Neural cell (in vitro differentiated cells): ENCODE data around the gene LIF. TPM values are rescaled to one million over a fixed set of nuclear protein-coding genes. Genes with fewer than 3 reads are reported as not detected.

Experiments
- H2AFZ ChIP-seq: fragments of 200-600, 300-800 bp; sonication (generic), shearing (Covaris generic); 2 replicates; pipeline ENCODE4 v1.6.0; 2014; ENCODE audit warnings: low read depth, mild to moderate bottlenecking, antibody characterized with exemption, low read length, moderate library complexity
- H3F3A ChIP-seq: fragments of 200-600 bp; shearing (Covaris generic); 2 replicates; pipeline ENCODE4 v1.6.1; 2016; ENCODE audit warnings: mild to moderate bottlenecking, moderate library complexity, mixed read lengths, antibody characterized with exemption, low read length; ENCODE audit not compliant: insufficient read depth, poor library complexity, severe bottlenecking
- H3K27ac ChIP-seq: fragments of 200-600, 300-800 bp; sonication (generic), shearing (Covaris generic); 2 replicates; pipeline ENCODE4 v1.5.1; 2014; ENCODE audit warnings: mild to moderate bottlenecking, low read length, moderate library complexity
- H3K27me3 ChIP-seq: fragments of 300-800, 200-600 bp; sonication (generic), shearing (Covaris generic); 2 replicates; pipeline ENCODE4 v1.6.0; 2014; ENCODE audit warnings: mild to moderate bottlenecking, low read depth, low read length, moderate library complexity; ENCODE audit not compliant: insufficient read depth
- H3K36me3 ChIP-seq: fragments of 300-800, 200-600 bp; sonication (generic), shearing (Covaris generic); 2 replicates; pipeline ENCODE4 v1.5.1; 2014; ENCODE audit warnings: mild to moderate bottlenecking, antibody characterized with exemption, low read length, moderate library complexity; ENCODE audit not compliant: insufficient read depth
- H3K4me2 ChIP-seq: fragments of 300-800, 200-600 bp; sonication (generic), shearing (Covaris generic); 2 replicates; pipeline ENCODE4 v1.6.0; 2014; ENCODE audit warnings: mild to moderate bottlenecking, low read length
- H3K4me3 ChIP-seq: fragments of 300-800, 200-600 bp; sonication (generic), shearing (Covaris generic); 2 replicates; pipeline ENCODE4 v1.5.1; 2014; ENCODE audit warnings: mild to moderate bottlenecking, low read length, moderate library complexity
- H3K79me2 ChIP-seq: fragments of 200-600 bp; shearing (Covaris generic); replicated peaks from 2 replicates; pipeline ENCODE4 v1.6.0; 2014; ENCODE audit warnings: mild to moderate bottlenecking, low read length, moderate library complexity; ENCODE audit not compliant: insufficient read depth
- H3K9ac ChIP-seq: fragments of 300-800, 200-600 bp; sonication (generic), shearing (Covaris generic); 2 replicates; pipeline ENCODE4 v1.6.1; 2016; ENCODE audit warnings: mild to moderate bottlenecking, low read length, mixed read lengths
- H3K9me2 ChIP-seq: fragments of 200-600 bp; shearing (Covaris generic); 2 replicates; pipeline ENCODE4 v1.6.1; 2016; ENCODE audit warnings: mild to moderate bottlenecking, low read length, mixed read lengths; ENCODE audit not compliant: insufficient read depth
- H3K9me3 ChIP-seq: fragments of 200-600, 300-800 bp; sonication (generic), shearing (Covaris generic); 2 replicates; pipeline ENCODE4 v1.6.1; 2016; ENCODE audit warnings: mild to moderate bottlenecking, mixed run types, low read length, moderate library complexity, mixed read lengths
- H4K20me1 ChIP-seq: fragments of 200-600 bp; shearing (Covaris generic); 2 replicates; pipeline ENCODE4 v1.6.1; 2016; ENCODE audit warnings: mild to moderate bottlenecking, mixed run types; ENCODE audit not compliant: insufficient read depth
- CTCF ChIP-seq: fragments of 450-650 bp; IDR thresholded peaks from 2 replicates; pipeline ENCODE4 v1.5.1; 2014; ENCODE audit warnings: antibody characterized with exemption, mild to moderate bottlenecking, moderate library complexity; ENCODE audit not compliant: poor library complexity, severe bottlenecking
- EP300 ChIP-seq: fragments of 450-650 bp; conservative IDR thresholded peaks from 2 replicates; pipeline ENCODE4 v1.6.1; 2014; ENCODE audit warnings: antibody characterized with exemption, mild to moderate bottlenecking, moderate library complexity; ENCODE audit not compliant: poor library complexity, severe bottlenecking
- EZH2 ChIP-seq: fragments of 200-600, 300-800 bp; shearing (Covaris generic), sonication (generic); IDR thresholded peaks from 2 replicates; pipeline ENCODE4 v1.6.1; 2014; ENCODE audit warnings: antibody characterized with exemption, low read length, borderline replicate concordance, mild to moderate bottlenecking; ENCODE audit not compliant: insufficient read depth, poor library complexity, severe bottlenecking
- MXI1 ChIP-seq: fragments of 450-650 bp; conservative IDR thresholded peaks from 2 replicates; pipeline ENCODE4 v1.6.1; 2014; ENCODE audit warnings: antibody characterized with exemption, mild to moderate bottlenecking; ENCODE audit not compliant: poor library complexity, severe bottlenecking
- POLR2AphosphoS5 ChIP-seq: IDR thresholded peaks from 2 replicates; pipeline ENCODE4 v1.6.1; 2012
- RAD21 ChIP-seq: fragments of 450-650 bp; conservative IDR thresholded peaks from 2 replicates; pipeline ENCODE4 v1.6.1; 2014; ENCODE audit warnings: antibody characterized with exemption, mild to moderate bottlenecking, moderate library complexity
- REST ChIP-seq: IDR thresholded peaks from 2 replicates; pipeline ENCODE4 v1.6.1; 2012; ENCODE audit warnings: borderline replicate concordance
- SMC3 ChIP-seq: fragments of 450-650 bp; conservative IDR thresholded peaks from 2 replicates; pipeline ENCODE4 v1.6.1; 2014; ENCODE audit warnings: antibody characterized with exemption, mild to moderate bottlenecking, moderate library complexity; ENCODE audit not compliant: poor library complexity
- TAF1 ChIP-seq: IDR thresholded peaks from 2 replicates; pipeline ENCODE4 v1.6.1; 2012; ENCODE audit warnings: low read depth
- polyA plus RNA-seq: library from polyadenylated mRNA; depleted of rRNA; stranded (reverse); fragments of >200 nt; gene quantifications from 2 replicates; pipeline ENCODE4 v1.2.3, GENCODE V29; 2014

The LIF gene
- polyA plus RNA-seq, 1 donor from 2014 or later = 0.05 TPM

DNA sequence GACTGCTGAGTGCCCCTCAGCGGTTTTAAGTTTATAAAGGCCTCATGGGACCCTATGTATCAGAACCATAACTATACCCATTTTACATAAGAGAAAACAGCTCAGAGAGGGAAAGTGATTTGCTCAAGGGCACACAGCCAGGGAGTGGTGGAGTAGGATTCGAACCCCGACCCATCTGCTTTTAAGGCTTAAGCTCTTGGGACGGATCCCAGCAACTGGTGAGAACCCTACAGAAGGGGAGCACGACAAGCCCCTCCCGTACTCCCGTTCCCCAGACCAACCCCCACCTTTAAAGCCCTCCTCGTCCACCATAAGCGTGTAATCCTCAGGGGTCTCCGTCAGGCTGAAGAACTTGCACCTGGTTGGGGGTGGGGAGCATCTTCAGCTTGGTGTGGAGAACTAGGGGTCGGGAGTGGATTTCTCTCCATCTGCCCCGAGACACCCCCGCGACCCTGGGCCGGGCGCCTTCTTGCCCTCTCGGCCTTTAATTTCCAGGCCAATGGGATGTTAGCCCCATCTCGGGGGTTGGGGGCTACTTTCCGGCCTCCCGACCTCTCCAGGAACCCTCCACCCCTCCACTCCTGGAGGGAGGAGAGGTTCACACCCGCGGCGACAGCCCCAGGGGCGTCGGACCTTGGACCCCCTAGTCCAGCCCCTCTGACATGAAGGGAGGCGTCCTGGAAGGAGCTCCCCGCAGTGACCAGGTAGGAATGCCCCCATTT is 42.0 kb upstream of the LIF start:
- Histone ChIP-seq H3K36me3 (no peaks in the 10 kb centered on the region), H3K27ac (no peak overlapping the region), H3K79me2 (no peaks in the 10 kb centered on the region), H3K9ac (peak overlapping the region; percentile 62), H3K4me2 (peak overlapping the region; percentile 65), H3K27me3 (no peaks in the 10 kb centered on the region), H3K4me3 (peak overlapping the region; percentile 90), H3F3A (no peaks in the 10 kb centered on the region), H4K20me1 (no peaks in the 10 kb centered on the region), H3K9me2 (no peaks in the 10 kb centered on the region), H2AFZ (peak overlapping the region; percentile 51), H3K9me3 (no peaks in the 10 kb centered on the region)
- TF ChIP-seq RAD21 (no peak), POLR2AphosphoS5 (no peak), EZH2 (no peak), EP300 (no peak), TAF1 (no peak), REST (no peak), CTCF (no peak), MXI1 (no peak), SMC3 (no peak)

DNA sequence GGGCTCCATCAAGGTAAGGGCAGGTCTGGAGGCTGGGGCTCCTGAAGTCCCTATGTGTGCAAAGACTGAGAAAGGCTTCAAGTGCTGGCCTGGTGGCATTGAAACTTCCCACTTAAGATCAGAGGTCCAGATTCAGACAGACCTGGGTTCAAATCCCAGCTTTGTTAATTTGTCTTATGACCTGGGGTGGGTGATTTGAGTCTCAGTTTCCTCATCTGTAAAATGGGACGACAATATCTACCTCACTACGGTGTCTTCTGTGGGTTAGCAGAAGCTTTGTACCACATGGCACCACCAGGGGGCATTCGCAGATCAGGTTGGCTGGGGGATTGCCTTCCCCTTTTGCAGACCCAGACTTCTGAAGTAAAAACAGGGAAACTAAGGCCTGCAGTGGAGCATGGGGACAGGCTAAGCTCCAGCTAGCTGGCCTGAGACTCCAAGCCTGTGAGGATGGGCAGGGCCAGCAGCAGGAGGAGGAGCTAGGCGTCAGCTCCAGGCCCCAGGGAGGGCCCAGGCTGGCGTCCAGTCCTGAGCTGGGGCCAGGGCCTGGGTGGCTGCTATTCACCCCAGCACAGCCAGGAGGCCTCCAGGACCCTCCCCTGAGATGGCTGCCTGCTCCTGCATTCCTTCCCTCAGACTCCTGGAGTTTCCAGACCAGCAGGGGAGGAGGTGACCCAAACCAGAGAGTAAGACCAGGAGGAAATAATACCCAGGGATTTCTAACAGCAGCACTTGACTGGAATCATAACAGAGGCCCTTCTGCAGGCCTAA is 41.3 kb upstream of the LIF start:
- H2AFZ ChIP-seq = no peak overlapping the region
- no peaks in the 10 kb centered on the region for H3K27me3 ChIP-seq
- no peaks in the 10 kb centered on the region for H3K9me2 ChIP-seq
- H3K79me2 ChIP-seq = no peaks in the 10 kb centered on the region
- H3K9ac ChIP-seq = no peak overlapping the region
- H3K36me3 ChIP-seq = no peaks in the 10 kb centered on the region
- TF ChIP-seq EZH2 (no peak), MXI1 (no peak), RAD21 (peak; percentile 66), EP300 (no peak), REST (no peak), TAF1 (no peak), POLR2AphosphoS5 (no peak), SMC3 (peak; percentile 66), CTCF (peak; percentile 67)
- H4K20me1 ChIP-seq = no peaks in the 10 kb centered on the region
- no peak overlapping the region for H3K27ac ChIP-seq
- H3K9me3 ChIP-seq = no peaks in the 10 kb centered on the region
- H3K4me3 ChIP-seq = no peak overlapping the region
- H3K4me2 ChIP-seq = no peak overlapping the region
- no peaks in the 10 kb centered on the region for H3F3A ChIP-seq
